ENCODE measurements around the gene HSPBP1. TPM values are rescaled to one million over a fixed set of nuclear protein-coding genes. Genes with fewer than 3 reads are reported as not detected.

HSPBP1 gene
- total RNA-seq, 1 donor from 2014 or later, result 22.7 TPM

DNA sequence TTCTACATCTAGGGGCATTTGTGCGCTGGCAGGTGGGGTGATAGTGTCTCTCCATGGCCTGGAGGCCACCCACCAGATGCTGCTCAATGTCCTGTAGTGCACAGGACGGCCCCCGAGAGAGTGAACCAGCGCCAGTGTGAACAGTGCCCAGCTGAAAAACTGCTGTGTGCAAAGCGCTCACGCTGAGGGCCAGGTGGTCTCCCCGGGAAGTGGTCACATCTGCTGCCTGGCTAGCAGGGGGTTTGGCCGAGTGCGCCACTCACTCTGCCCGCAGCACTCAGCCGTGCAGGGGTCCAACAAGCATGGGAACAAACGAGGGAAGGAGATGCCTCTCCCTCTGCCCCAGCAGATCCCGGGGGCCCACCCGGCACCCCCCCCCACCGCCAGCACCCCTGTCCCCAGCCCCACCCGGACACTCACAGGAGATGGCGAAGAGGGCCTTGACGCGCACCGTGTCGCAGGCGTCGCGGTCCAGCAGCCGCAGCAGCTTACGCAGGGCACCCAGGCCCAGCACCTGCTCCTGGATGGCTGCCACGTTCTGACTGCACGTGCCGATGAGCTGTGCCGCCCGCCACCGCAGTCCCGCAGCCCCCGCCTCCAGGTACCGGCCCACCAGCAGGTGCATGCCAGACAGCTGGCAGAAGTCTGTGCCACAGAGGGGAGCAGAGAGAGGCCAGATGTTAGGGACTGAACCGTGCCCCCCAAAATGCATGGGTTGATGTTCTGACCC lies 5.8 kb downstream of the HSPBP1 start:
- no peaks in the 10 kb centered on the region for H3K27me3 Mint-ChIP-seq (ENCODE audit: low read depth)
- TF ChIP-seq, protein P1, sequence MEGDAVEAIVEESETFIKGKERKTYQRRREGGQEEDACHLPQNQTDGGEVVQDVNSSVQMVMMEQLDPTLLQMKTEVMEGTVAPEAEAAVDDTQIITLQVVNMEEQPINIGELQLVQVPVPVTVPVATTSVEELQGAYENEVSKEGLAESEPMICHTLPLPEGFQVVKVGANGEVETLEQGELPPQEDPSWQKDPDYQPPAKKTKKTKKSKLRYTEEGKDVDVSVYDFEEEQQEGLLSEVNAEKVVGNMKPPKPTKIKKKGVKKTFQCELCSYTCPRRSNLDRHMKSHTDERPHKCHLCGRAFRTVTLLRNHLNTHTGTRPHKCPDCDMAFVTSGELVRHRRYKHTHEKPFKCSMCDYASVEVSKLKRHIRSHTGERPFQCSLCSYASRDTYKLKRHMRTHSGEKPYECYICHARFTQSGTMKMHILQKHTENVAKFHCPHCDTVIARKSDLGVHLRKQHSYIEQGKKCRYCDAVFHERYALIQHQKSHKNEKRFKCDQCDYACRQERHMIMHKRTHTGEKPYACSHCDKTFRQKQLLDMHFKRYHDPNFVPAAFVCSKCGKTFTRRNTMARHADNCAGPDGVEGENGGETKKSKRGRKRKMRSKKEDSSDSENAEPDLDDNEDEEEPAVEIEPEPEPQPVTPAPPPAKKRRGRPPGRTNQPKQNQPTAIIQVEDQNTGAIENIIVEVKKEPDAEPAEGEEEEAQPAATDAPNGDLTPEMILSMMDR (IDR thresholded peaks at IDR 0.05), result no peak
- no peaks in the 10 kb centered on the region for H3K9me3 Mint-ChIP-seq (ENCODE audit: low read depth)
- no peak for DNase-seq (ENCODE audit: low spot score)
- peaks cover 15% of the 10 kb centered on the region for H3K36me3 Mint-ChIP-seq (ENCODE audit: low read depth)
- H3K27ac Mint-ChIP-seq (ENCODE audit: unreplicated experiment), result no peak overlapping the region
- no peak overlapping the region for H3K4me3 Mint-ChIP-seq (ENCODE audit: unreplicated experiment)
- H3K4me1 Mint-ChIP-seq (ENCODE audit: low read depth), result peaks cover 2% of the 10 kb centered on the region

DNA sequence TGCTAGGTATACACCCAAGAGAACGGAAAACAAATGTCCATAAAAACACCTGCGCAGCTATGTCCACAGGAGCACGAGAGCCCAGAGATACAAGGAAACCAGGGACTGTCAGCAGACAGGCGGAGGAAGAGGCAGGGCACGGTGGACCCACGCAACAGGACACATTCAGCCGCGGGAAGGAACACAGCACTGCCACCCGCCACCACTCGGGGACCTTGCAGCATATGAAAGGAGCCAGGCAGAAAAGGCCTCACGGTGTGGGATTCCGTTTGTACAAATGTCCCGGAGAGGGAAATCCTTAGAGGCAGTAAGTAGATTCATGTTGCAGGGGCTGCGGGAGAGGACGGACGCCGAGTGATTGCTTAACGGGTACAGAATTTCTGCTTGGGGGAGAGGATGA lies 7.8 kb downstream of the HSPBP1 start:
- no peak overlapping the region for H3K4me3 Mint-ChIP-seq (ENCODE audit: unreplicated experiment)
- TF ChIP-seq, protein P1 (IDR thresholded peaks at IDR 0.05), result no peak
- no peak overlapping the region for H3K27ac Mint-ChIP-seq (ENCODE audit: unreplicated experiment)
- H3K27me3 Mint-ChIP-seq (ENCODE audit: low read depth), result no peaks in the 10 kb centered on the region
- no peaks in the 10 kb centered on the region for H3K4me1 Mint-ChIP-seq (ENCODE audit: low read depth)
- peaks cover 14% of the 10 kb centered on the region for H3K36me3 Mint-ChIP-seq (ENCODE audit: low read depth)
- no peak for DNase-seq (ENCODE audit: low spot score)
- H3K9me3 Mint-ChIP-seq (ENCODE audit: low read depth), result no peaks in the 10 kb centered on the region

GRCh38 chr19:55270172-55270942 lies 9.6 kb downstream of the HSPBP1 start:
- no peak for DNase-seq (ENCODE audit: low spot score)
- Mint-ChIP-seq H3K27me3 (ENCODE audit: low read depth) (no peaks in the 10 kb centered on the region), H3K36me3 (ENCODE audit: low read depth) (peaks cover 14% of the 10 kb centered on the region), H3K4me1 (ENCODE audit: low read depth) (no peaks in the 10 kb centered on the region), H3K9me3 (ENCODE audit: low read depth) (peaks cover 6% of the 10 kb centered on the region), H3K4me3 (ENCODE audit: unreplicated experiment) (no peak overlapping the region), H3K27ac (ENCODE audit: unreplicated experiment) (no peak overlapping the region)
- TF ChIP-seq, protein P1 (IDR thresholded peaks at IDR 0.05), result no peak

DNA sequence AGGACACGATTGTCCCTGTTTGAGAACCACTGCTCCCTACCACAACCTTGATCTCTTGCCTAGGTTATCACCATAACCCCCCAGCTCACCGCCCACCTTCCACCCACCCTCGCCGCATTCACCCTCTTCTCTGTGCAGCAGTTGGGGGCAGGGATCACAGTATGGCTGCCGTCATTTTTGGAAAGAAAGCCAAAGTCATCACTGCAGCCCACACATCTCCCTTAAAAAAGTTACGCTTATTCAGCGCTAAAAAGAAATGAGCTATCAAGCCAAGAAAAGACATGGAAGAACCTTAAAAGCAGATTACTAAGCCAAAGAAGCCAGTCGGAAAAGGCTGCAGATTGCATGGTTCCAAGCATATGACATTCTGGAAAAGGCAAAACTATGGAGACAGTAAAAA lies 10.6 kb downstream of the HSPBP1 start:
- peaks cover 14% of the 10 kb centered on the region for H3K36me3 Mint-ChIP-seq (ENCODE audit: low read depth)
- H3K4me3 Mint-ChIP-seq (ENCODE audit: unreplicated experiment), result no peak overlapping the region
- no peak for DNase-seq (ENCODE audit: low spot score)
- H3K4me1 Mint-ChIP-seq (ENCODE audit: low read depth), result no peaks in the 10 kb centered on the region
- no peaks in the 10 kb centered on the region for H3K27me3 Mint-ChIP-seq (ENCODE audit: low read depth)
- H3K9me3 Mint-ChIP-seq (ENCODE audit: low read depth), result peaks cover 6% of the 10 kb centered on the region
- H3K27ac Mint-ChIP-seq (ENCODE audit: unreplicated experiment), result no peak overlapping the region
- TF ChIP-seq, protein P1 (IDR thresholded peaks at IDR 0.05), result no peak

- H3K9me3 Mint-ChIP-seq (ENCODE audit: low read depth), result peaks cover 6% of the 10 kb centered on the region
Measured at GRCh38 chr19:55266840-55267239, 13.1 kb downstream of the HSPBP1 start.

More at GRCh38 chr19:55266840-55267239, 13.1 kb downstream of the HSPBP1 start:
- TF ChIP-seq, protein P1 (IDR thresholded peaks at IDR 0.05), result no peak
- DNase-seq (ENCODE audit: low spot score), result no peak
- Mint-ChIP-seq H3K4me1 (ENCODE audit: low read depth) (no peaks in the 10 kb centered on the region), H3K27ac (ENCODE audit: unreplicated experiment) (no peak overlapping the region), H3K27me3 (ENCODE audit: low read depth) (no peaks in the 10 kb centered on the region), H3K4me3 (ENCODE audit: unreplicated experiment) (no peak overlapping the region), H3K36me3 (ENCODE audit: low read depth) (peaks cover 6% of the 10 kb centered on the region)
